Ishikawa (cell line): Measurements from ENCODE around the gene RER1.

ENCODE experiments used
- EGR1 ChIP-seq: IDR thresholded peaks from 2 replicates; pipeline ENCODE4 v1.6.1; 2012
- EP300 ChIP-seq: IDR thresholded peaks from 2 replicates; pipeline ENCODE4 v1.6.1; 2012; ENCODE audit warnings: borderline replicate concordance
- MAX ChIP-seq: IDR thresholded peaks from 2 replicates; pipeline ENCODE4 v1.6.1; 2012
- RAD21 ChIP-seq: IDR thresholded peaks from 2 replicates; pipeline ENCODE4 v1.6.1; 2012; ENCODE audit warnings: low read depth
- REST ChIP-seq: IDR thresholded peaks from 2 replicates; pipeline ENCODE4 v1.6.1; 2012; ENCODE audit warnings: low read depth, mild to moderate bottlenecking

- TF ChIP-seq REST = no peak
- no peak for TF ChIP-seq MAX
- no peak for TF ChIP-seq EP300
- TF ChIP-seq EGR1 = no peak
- no peak for TF ChIP-seq RAD21
Measured at GRCh38 chr1:2343023-2343935, 48.4 kb upstream of the RER1 start.
